Measurements from ENCODE around the gene CREB3L2. TPM values are rescaled to one million over a fixed set of nuclear protein-coding genes. Genes with fewer than 3 reads are reported as not detected.

The CREB3L2 gene
- total RNA-seq, 3 donors from 2014 or later = 15.8 to 54.3 (median 40.6) TPM

GRCh38 chr7:138002828-138003189, 923 bp upstream of the CREB3L2 start:
- peaks cover 9% of the 10 kb centered on the region for H3K4me1 ChIP-seq (ENCODE audit: low read depth)
- intact Hi-C loops (cut with DNase I, micrococcal nuclease) = loop anchor here in 1 of 2 donors (10.0 kb wide), 1 partner anchor 48 kb away; no protein-coding TSS in a partner anchor
- no peaks in the 10 kb centered on the region for H3K36me3 ChIP-seq (ENCODE audit: low read depth)
- DNase-seq (no peak), ATAC-seq (no peak)
- no peak for TF ChIP-seq CTCF (IDR thresholded peaks at IDR 0.05)
- no peak overlapping the region for H3K4me3 ChIP-seq
- no peaks in the 10 kb centered on the region for H3K9me3 ChIP-seq

DNA sequence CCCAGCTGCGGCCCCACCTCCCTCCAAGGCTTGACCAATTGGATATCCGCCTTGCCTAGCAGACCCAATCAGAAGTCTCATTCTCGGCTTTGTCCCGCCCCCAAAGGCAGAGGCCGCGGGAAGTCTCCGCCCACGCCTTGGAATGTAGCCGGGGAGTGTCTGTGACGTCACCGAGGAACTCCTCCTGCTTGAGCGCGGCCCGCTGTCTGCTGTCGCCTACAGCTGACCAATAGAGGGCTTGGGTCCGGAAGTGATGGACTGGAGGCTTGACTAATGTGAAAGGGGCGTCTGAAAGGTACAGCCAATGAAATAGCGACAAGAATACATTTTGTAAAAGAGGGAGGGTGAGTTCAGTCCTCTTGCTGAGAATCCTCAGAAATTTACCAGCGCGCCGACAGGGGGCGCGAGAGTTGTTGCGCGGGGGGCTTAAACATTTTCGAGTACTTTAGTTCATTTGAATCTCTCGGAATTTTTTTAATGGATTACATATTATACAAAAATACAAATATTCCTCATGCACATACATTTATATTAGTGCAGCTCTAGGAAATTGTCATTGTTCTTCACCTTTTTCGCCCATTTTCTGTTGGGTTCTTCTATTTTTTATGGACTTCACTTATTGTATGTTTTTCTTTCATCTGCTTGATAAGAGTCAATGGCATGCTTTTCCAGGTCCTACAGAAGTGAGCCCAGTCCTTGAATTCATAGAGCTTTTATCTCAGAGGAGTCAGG, 376 bp upstream of the CREB3L2 start:
- Histone ChIP-seq H3K4me1 (ENCODE audit: low read depth) (peaks cover 9% of the 10 kb centered on the region), H3K4me3 (peak overlapping the region; percentile 75), H3K9me3 (no peaks in the 10 kb centered on the region), H3K36me3 (ENCODE audit: low read depth) (no peaks in the 10 kb centered on the region)
- DNase-seq (peak; percentile 99), ATAC-seq (peak; percentile 94)
- TF ChIP-seq CTCF (IDR thresholded peaks at IDR 0.05) = peak; percentile 83
- intact Hi-C loops (cut with DNase I, micrococcal nuclease) = loop anchor here in 1 of 2 donors (10.0 kb wide), 1 partner anchor 47 kb away; no protein-coding TSS in a partner anchor

- no peaks in the 10 kb centered on the region for H3K9me3 ChIP-seq
- H3K4me1 ChIP-seq (ENCODE audit: low read depth) = peaks cover 9% of the 10 kb centered on the region
- DNase-seq (peak in 1 of 3 donors; percentile 55), ATAC-seq (no peak)
- intact Hi-C loops (cut with DNase I, micrococcal nuclease) = loop anchor here in 1 of 2 donors (10.0 kb wide), 1 partner anchor 45 kb away; no protein-coding TSS in a partner anchor
- no peak for TF ChIP-seq CTCF (IDR thresholded peaks at IDR 0.05)
- no peaks in the 10 kb centered on the region for H3K36me3 ChIP-seq (ENCODE audit: low read depth)
- H3K4me3 ChIP-seq = no peak overlapping the region
Measured at GRCh38 chr7:138000081-138000701, 1.7 kb downstream of the CREB3L2 start.

GRCh38 chr7:137999496-138000080, 2.3 kb downstream of the CREB3L2 start:
- intact Hi-C loops (cut with DNase I, micrococcal nuclease) = loop anchor here in 1 of 2 donors (10.0 kb wide), 1 partner anchor 45 kb away; no protein-coding TSS in a partner anchor
- ATAC-seq (no peak), DNase-seq (no peak)
- Histone ChIP-seq H3K4me3 (no peak overlapping the region), H3K9me3 (no peaks in the 10 kb centered on the region), H3K4me1 (ENCODE audit: low read depth) (peaks cover 9% of the 10 kb centered on the region), H3K36me3 (ENCODE audit: low read depth) (no peaks in the 10 kb centered on the region)
- no peak for TF ChIP-seq CTCF (IDR thresholded peaks at IDR 0.05)

- no peak overlapping the region for H3K4me3 ChIP-seq
- no peak for TF ChIP-seq CTCF (IDR thresholded peaks at IDR 0.05)
- intact Hi-C loops (cut with DNase I, micrococcal nuclease) = no loop called here
- no peaks in the 10 kb centered on the region for H3K9me3 ChIP-seq
- H3K4me1 ChIP-seq (ENCODE audit: low read depth) = peaks cover 9% of the 10 kb centered on the region
- no peaks in the 10 kb centered on the region for H3K36me3 ChIP-seq (ENCODE audit: low read depth)
- no peak for DNase-seq
- ATAC-seq = no peak
Measured at GRCh38 chr7:137998250-137998649, 3.6 kb downstream of the CREB3L2 start.
